Fibroblast of skin of right biceps (primary cell): ENCODE results near the gene DHX30.
A peak's percentile ranks its signal among the peaks of the same experiment; 100 is the strongest.
"Not testable (repeated sequence)": the region's sequence is repeated elsewhere in the genome, so short reads cannot be mapped to it uniquely, and the experiment has no call there.

Source experiments
- DNase-seq: peaks from one replicate; pipeline ENCODE4 v3.0.0-alpha.2; 2013

Gene DHX30

DNA sequence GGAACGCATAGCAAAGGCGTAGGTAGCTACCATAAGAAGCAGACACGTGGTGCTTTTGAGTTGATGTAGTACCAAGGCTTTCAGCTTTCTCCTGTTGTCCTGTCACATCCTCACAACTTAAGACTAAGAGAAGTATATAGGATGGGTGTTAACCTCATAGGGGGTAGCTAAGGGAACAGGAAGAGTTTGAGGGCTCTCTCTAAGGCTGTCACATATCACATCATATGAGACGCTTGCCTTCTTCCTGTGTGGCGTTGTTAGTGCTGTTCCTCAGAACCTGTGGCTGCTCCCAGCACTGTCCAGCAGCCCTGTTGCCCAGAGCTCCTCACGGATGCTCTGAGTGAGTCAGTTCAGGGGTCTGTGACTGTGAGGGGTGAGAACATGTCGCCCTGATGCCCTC, 14.7 kb downstream of the DHX30 start:
- no peak for DNase-seq

DNA sequence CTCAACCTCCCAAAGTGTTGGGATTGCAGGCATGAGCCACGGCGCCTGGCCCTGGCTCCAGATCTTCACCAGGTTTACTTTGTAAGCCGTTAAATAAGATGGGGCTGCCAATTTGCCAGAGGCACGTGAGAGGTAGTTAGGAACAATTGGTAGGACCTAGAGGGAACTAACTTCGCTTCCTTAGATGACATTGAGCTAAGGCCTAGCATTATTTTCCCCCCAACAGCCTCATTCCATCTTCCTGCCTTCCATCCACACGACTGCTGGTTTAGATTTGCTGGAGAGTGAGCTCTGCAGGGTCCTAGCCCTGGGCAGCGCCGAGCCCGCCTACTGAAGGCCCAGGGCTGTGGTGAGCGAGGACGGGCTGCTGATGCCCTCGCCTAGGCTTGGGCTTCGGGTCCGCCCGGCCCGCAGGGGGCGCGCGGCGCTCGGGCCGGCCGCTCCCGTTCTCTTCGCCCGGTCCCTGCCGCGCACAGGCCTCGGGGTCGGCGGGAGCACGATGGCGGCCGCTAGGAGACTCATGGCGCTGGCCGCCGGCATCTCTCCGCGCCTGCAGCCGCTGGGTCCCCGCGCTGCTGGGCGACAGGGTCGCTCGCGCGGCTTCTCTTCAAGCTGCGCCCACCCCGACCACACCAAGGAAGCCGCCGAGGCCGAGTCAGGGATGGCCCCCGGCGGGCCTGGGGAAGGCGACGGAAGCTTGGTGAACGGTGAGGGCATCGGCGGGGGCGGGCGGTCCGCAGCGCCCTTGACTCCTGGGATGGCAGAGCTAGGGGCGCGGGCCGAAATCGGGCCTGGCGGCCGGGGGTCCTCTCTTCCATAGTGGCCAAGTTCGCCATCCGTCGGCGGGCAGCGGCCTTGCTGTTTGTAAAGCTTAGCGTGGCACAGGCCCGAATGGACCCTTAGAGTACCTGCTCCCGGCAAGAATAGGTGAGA, 21.9 kb downstream of the DHX30 start:
- peak; percentile 85 for DNase-seq

DNA sequence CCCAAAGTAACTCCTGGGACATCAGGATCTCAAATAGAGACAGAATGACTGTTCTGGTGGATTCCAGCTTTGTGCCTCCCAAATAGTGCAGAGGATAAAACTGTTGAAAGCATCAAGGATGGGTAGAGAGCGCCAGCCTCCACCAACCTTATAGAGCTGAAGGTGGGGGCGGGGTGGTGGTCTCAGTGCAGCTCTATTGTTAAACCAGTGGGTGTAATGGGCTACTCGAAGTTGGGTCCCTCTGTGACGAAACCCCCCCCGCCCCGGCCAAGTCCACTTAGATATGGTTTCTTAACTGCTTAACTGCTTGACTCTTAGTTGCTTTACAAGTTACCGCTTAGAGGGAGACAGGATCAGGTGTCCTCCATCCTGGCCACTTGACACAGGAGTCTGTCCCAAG, 22.7 kb downstream of the DHX30 start:
- DNase-seq = no peak

DNA sequence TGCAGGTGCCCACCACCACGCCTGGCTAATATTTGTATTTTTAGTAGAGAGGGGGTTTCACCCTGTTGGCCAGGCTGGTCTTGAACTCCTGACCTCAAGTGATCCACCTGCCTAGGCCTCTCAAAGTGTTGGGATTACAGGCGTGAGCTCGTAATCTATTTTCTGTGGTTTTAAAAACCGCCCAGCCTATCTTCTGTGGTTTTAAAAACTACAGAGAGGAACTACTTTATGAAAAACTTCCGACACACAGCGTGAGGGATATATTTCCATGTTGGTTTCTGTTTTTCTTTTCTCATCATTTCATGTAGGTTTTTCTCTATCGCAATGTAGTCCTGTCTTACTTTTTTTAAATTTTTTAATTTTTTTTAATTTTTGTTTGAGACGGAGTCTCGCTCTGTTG, 26.5 kb downstream of the DHX30 start:
- not testable (repeated sequence) for DNase-seq

DNA sequence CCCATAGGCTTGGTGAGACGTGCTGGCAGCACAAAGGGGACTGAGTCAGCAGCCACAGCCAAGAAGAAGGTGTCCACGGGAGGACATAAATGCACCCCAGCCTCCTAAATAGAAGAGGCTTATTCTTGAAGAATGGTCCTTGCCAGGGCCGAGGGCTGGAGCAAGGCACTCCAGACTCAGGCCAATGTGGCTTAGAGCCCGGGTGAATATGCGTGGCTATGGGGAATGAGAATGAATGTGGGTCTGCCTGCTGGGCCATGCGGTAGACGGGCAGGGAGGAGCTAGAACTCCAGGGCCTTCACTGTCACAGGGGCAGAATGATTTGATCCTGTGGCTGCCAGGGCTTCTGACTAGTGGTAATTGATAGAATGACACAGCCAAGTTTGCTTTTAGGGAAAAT, 34.0 kb downstream of the DHX30 start:
- no peak for DNase-seq

DNA sequence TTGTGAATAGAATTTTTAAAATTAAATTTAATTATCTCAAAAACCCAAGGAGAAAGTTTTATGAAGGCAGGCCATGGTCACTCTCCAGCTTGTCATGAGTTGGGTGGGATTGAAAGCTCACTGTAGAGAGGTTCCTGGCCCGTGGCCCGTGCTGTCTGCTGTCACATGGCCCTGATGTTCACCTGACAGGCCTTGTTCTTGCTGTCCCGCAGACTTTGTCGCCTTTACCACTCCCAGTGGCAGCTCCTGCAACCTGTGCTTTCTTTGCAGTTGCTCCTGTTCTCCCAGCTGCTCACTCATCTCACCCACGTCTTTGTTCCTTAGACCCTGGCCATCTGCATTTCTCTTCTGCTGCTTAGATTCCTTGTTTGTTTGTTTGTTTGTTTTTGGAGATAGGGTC, 35.6 kb downstream of the DHX30 start:
- no peak for DNase-seq

DNA sequence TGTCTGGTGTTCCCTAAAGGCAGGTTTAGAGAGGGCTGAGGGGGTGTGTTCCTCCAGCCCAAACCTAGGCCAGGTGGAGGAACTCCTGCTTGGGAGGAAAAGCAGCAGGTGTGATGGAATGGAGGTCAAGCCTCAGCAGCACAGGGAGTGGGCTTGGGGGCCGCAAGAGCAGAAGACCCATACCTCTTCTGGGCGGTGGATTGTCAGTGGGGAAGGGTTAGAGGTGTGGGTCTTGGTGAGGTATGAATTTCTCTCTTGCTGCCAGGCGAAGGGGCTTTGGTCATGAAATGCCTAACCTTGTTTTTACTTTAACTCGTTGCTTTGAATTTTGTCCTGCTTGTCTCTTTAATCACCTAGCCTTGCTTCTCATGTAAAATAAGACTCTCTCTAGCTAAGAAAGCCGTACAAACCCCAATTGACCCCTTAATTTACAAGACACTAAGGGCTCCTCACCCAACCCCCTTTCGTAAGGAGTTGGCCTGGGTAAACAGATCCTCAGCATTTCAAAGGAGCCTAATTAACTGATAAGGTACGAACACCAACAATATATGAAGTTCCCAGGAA, 38.9 kb downstream of the DHX30 start:
- DNase-seq = no peak

DNA sequence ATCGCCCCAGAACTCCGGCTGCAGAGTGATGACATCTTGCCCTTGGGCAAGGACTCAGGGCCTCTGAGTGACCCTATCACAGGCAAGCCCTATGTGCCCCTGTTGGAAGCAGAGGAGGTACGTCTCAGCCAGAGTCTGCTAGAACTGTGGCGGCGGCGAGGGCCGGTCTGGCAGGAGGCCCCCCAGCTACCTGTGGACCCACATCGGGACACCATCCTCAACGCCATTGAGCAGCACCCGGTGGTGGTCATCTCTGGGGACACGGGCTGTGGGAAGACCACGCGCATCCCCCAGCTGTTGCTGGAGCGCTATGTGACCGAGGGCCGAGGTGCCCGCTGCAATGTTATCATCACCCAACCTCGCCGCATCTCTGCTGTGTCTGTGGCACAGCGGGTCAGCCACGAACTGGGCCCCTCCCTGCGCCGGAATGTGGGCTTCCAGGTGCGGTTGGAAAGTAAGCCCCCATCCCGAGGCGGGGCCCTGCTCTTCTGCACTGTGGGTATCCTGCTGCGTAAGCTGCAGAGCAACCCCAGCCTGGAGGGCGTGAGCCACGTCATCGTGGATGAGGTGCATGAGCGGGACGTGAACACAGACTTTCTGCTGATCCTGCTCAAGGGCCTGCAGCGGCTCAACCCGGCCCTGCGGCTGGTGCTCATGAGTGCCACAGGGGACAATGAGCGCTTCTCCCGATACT, 43.4 kb downstream of the DHX30 start:
- no peak for DNase-seq

DNA sequence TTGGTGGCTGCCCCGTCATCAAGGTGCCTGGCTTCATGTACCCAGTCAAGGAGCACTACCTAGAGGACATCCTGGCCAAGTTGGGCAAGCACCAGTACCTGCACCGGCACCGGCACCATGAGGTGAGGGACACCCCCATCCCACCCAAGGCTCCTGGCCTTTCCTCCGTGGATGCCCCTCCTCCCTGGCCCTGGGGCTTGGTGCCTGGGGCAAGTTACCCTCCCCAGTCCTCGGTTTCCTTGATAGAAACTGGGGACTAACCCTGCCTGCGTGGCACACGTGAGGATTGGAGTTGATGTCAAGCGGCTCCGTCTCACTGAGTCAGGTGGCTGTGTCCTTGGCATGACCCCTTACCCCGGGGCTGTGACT, 43.9 kb downstream of the DHX30 start:
- DNase-seq = no peak

DNA sequence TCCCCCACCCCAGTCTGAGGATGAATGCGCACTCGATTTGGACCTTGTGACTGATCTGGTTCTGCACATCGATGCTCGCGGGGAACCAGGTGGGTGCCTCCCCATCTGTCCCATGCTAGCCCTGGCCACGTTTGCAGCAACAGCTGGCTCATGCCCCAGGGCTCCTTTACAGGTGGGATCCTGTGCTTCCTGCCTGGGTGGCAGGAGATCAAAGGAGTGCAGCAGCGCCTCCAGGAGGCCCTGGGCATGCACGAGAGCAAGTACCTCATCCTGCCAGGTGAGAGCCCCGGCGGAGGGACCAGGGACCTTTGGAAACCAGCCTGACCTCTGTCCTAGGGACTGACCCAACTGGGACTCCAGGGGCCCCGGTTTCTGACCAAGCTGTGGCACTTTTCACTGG, 44.3 kb downstream of the DHX30 start:
- DNase-seq = no peak

DNA sequence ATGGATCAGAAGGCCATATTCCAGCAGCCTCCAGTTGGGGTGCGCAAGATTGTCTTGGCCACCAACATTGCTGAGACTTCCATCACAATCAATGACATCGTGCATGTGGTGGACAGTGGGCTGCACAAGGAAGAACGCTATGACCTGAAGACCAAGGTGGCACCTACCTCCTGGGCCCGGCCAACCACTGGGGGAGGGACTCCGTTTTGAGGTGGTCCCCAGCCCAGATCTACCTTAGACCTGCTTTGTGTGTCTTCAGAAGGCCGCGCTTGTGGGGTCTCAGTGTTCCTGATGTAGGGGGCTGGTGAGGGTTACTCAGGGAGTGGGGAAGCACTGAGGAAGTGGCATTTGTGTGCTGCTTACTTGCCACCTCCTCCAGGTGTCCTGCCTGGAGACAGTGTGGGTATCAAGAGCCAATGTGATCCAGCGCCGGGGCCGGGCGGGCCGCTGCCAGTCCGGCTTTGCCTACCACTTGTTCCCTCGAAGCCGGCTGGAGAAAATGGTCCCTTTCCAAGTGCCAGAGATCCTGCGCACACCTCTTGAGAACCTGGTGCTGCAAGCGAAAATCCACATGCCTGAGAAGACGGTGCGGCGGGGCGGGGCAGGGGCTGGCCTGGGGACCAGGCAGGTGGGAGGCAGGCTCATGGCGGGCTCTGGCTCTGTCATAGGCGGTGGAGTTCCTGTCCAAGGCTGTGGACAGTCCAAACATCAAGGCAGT, 45.0 kb downstream of the DHX30 start:
- DNase-seq = no peak

DNA sequence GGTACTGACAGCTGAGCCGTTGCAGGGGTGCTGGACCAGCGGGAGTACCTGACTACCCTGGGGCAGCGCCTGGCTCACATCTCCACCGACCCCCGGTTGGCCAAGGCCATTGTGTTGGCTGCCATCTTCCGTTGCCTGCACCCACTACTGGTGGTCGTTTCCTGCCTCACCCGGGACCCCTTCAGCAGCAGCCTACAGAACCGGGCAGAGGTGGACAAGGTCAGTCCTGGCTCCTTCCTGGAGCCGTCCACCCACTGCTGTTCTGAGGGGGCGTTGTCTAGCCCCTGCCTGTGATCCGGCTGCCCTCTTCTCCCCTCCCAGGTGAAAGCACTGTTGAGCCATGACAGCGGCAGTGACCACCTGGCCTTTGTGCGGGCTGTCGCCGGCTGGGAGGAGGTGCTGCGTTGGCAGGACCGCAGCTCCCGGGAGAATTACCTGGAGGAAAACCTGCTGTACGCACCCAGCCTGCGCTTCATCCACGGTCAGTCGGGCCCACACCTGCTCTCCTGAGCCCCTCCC, 45.7 kb downstream of the DHX30 start:
- DNase-seq = no peak

DNA sequence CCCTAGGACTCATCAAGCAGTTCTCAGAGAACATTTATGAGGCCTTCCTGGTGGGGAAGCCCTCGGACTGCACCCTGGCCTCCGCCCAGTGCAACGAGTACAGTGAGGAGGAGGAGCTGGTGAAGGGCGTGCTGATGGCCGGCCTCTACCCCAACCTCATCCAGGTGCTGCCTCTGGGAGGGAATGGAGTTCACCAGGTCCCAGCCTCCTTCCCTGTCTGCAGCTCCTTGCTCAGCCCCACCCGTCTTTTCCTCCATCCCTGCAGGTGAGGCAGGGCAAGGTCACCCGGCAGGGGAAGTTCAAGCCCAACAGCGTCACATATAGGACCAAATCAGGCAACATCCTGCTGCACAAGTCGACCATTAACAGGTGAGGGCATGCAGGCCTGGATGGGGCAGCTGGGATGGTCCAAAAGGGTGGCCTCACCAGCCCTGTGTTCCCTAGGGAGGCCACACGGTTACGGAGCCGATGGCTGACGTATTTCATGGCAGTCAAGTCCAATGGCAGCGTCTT, 46.3 kb downstream of the DHX30 start:
- no peak for DNase-seq

DNA sequence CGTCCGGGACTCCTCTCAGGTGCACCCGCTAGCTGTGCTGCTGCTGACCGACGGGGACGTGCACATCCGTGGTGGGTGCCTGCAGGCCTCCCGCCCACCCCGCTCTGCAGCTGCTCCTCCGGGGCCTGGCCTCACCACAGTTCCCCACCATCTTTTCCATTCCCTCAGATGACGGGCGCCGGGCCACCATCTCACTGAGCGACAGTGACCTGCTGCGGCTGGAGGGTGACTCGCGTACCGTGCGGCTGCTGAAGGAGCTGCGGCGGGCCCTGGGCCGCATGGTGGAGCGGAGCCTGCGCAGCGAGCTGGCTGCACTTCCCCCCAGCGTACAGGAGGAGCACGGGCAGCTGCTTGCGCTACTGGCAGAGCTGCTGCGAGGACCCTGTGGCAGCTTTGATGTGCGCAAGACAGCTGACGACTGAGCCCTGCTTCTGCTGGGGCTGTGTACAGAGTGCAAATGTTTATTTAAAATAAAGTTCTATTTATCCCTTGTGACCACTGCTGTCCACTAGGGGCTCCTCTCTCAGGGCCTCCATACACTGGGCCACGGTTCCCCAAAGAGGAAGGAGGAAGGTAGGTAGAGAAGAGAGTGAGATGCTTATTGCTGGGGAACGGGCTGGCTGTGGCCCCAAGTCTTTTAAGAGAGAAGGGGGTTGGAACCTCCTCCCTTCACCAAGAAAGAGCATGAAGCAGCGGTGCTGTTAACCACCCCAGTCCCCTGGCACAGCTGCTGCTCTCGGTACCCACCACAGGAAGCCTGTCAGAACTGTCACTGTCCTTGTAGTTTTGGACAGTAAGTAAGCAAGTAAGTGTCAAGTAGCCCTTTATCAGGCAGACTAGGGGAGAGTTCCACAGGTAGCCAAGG, 47.0 kb downstream of the DHX30 start:
- DNase-seq = peak; percentile 43

DNA sequence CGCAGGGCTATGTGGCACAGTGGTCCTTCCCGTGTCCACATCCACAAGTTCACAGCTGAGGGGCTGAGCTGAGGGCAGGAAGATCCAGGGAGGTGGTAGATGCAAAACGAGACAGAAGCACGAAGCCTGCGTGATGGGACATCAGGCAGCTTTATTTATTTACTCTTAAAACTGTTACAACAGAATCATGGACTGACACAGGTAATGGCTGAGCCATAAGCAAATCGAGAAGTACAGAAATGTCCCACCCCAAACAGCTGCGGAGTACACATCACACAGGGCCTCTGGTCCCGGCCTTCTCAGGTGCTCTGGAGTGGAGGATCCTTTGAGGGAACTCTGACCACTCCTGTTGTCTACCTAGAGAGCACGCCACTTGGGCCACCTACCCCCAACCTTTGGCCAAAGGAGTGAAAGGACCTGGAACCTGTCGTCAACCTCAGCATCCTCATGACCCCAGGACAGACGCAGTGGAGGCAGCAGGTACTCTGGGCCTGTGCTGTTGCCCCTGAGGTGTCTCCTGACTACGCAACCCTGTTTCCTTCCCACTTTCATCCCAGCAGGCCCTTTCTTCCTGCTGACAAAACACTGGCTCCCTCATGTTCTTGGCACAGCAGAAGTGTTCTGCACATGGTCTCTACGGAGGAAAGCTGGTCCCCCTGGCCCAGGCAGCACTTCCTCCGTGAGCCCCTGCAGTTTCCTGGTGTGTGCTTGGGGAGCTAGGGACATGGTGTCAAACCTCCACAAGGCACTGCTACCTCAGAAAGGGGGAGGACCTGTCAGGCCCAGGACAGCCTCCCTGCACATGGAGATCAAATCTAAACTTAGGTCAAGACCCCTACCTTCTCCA, 47.8 kb downstream of the DHX30 start:
- no peak for DNase-seq

DNA sequence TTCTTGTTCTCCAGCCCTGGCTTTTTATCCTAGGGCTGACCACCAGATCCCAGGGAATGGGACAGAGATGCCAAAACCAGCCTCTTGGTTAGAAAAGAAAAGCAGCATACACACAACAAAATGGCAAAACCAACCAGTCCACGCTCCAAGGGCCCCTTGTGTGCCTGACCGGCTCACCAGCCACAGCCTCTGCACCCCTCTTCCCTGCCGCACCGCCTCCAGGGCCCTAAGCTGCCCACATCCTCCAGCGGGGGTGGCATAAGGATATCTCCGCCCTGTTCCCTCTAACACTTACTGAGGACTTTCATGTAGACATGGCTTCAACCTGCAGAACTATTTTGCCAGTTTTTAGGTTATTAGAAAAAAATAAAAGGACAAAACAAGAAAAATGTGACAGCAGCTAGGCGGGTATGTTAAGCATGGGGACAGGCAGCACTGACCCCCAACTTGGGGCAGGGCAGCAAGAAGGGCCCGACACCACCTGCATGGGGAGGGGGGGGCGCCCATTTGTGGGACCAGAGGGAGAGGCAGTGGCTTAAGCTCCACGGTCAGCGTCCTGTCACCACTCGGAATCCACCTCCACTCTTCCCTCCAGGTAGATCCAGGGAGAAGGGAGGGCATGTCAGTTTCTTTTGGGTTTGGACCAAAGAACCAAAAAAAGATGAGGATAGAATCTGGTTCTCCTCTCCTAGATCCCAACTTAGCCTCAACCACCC, 49.1 kb downstream of the DHX30 start:
- no peak for DNase-seq

DNA sequence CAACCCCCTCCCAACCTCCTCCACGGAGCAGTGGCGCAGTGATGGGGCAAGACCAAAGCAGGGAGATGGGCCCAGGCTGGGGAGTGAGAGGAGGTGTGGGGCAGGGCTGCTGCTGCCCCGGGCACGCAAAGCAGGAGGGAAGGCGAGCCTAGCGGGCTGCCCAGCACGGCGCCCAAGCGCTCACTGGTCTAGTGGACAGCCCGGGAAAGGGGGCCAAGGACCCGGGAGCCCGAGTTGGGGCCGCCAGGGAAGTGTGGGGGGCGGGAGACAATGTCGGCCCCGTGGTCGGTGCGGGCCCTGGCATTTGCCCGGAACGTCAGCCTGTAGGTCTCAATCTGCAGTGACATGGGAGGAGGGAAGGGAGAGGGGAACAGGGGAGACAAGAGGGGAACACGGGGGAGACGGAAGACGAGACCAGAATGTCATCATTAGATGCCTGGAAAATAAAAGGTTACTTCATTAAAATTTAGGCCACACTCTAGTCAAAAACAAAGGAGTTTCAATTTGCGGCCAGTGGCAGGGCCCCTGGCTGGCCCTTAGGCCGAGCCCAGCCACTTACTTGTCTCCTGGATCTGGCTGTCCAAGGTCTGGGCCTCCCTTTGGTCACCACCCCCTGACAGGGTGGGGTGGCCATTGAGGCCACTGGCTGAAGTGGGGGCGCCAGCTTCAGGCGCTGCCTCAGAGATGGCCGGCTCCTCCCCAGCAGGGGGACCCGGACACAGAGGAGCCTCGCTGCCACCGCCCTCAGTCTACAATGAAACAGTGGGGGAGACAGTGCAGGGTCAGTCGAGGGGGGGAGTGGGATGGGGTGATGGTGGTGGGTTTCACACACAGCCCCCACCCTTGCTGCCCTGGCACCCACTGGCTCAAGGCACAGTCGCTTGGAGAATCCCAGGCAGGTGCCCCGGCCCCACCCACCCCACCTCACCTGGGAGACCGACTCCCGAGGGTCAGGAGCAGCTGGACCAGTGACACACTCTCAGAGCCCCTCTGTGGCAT, 50.0 kb downstream of the DHX30 start:
- DNase-seq = no peak

DNA sequence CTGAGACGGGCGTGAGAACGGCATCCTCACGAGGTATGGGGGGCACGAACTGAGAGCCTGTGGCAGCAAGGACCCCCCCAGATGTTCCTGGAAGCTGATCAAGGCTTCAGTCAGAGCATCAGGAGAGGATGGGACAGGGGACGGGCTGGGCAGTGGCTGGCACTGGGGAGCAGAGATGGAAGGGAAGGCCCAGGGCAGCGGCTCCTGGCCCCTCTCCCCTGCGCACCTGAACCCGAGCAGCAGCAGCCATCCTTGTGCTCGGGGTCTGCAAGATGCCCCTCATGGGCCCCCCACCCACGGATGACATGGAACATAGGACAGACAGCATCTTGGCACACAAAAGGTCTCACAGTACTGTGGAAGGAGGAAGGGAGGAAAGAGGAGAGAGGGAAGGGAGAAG, 51.3 kb downstream of the DHX30 start:
- DNase-seq = no peak
